ENCODE measurements around the gene GALNT15. TPM values are rescaled to one million over a fixed set of nuclear protein-coding genes. Genes with fewer than 3 reads are reported as not detected.

Gene GALNT15
- total and polyA plus RNA-seq, 2 donors from 2014 or later, result 5.5 to 39.9 TPM

GRCh38 chr3:16183601-16184270 lies 9.3 kb downstream of the GALNT15 start:
- Histone ChIP-seq H3K9ac (ENCODE audit: low read length in 3 of 3) (no peak overlapping the region), H3K27me3 (ENCODE audit: control insufficient read depth, insufficient read depth, low read length) (no peaks in the 10 kb centered on the region), H3K9me3 (ENCODE audit: control insufficient read depth in 2 of 3, insufficient read depth in 1 of 3, low read length in 3 of 3) (no peaks in the 10 kb centered on the region), H3K4me3 (ENCODE audit: low read length in 3 of 3) (no peak overlapping the region), H3K36me3 (ENCODE audit: control insufficient read depth in 2 of 3, insufficient read depth in 3 of 3, low read length in 3 of 3) (no peaks in the 10 kb centered on the region), H3K4me1 (ENCODE audit: control insufficient read depth in 2 of 3, insufficient read depth in 2 of 3, low read depth in 1 of 3, low read length in 3 of 3) (no peaks in the 10 kb centered on the region), H3K27ac (ENCODE audit: low read depth in 2 of 2, low read length in 2 of 2) (no peak overlapping the region)
- TF ChIP-seq CTCF (IDR thresholded peaks at IDR 0.05; ENCODE audit: borderline replicate concordance, extremely low read depth, insufficient read depth), result no peak
- no peak for DNase-seq
- intact Hi-C loops (cut with DNase I), result no loop called here
- FAIRE-seq, result no peak

- intact Hi-C loops (cut with DNase I), result no loop called here
- Histone ChIP-seq H3K36me3 (ENCODE audit: control insufficient read depth in 2 of 3, insufficient read depth in 3 of 3, low read length in 3 of 3) (no peaks in the 10 kb centered on the region), H3K27ac (ENCODE audit: low read depth in 2 of 2, low read length in 2 of 2) (no peak overlapping the region), H3K9me3 (ENCODE audit: control insufficient read depth in 2 of 3, insufficient read depth in 1 of 3, low read length in 3 of 3) (no peaks in the 10 kb centered on the region), H3K4me1 (ENCODE audit: control insufficient read depth in 2 of 3, insufficient read depth in 2 of 3, low read depth in 1 of 3, low read length in 3 of 3) (no peaks in the 10 kb centered on the region), H3K9ac (ENCODE audit: low read length in 3 of 3) (no peak overlapping the region), H3K27me3 (ENCODE audit: control insufficient read depth, insufficient read depth, low read length) (no peaks in the 10 kb centered on the region), H3K4me3 (ENCODE audit: low read length in 3 of 3) (no peak overlapping the region)
- no peak for TF ChIP-seq CTCF (IDR thresholded peaks at IDR 0.05; ENCODE audit: borderline replicate concordance, extremely low read depth, insufficient read depth)
- DNase-seq, result no peak
- FAIRE-seq, result no peak
Observed at GRCh38 chr3:16186086-16186485, 11.6 kb downstream of the GALNT15 start.

- no peaks in the 10 kb centered on the region for H3K36me3 ChIP-seq (ENCODE audit: control insufficient read depth in 2 of 3, insufficient read depth in 3 of 3, low read length in 3 of 3)
- no peak for TF ChIP-seq CTCF (IDR thresholded peaks at IDR 0.05; ENCODE audit: borderline replicate concordance, extremely low read depth, insufficient read depth)
- H3K4me3 ChIP-seq (ENCODE audit: low read length in 3 of 3), result no peak overlapping the region
- FAIRE-seq, result no peak
- H3K9ac ChIP-seq (ENCODE audit: low read length in 3 of 3), result no peak overlapping the region
- H3K4me1 ChIP-seq (ENCODE audit: control insufficient read depth in 2 of 3, insufficient read depth in 2 of 3, low read depth in 1 of 3, low read length in 3 of 3), result no peaks in the 10 kb centered on the region
- DNase-seq, result no peak
- H3K27ac ChIP-seq (ENCODE audit: low read depth in 2 of 2, low read length in 2 of 2), result no peak overlapping the region
- H3K27me3 ChIP-seq (ENCODE audit: control insufficient read depth, insufficient read depth, low read length), result no peaks in the 10 kb centered on the region
- intact Hi-C loops (cut with DNase I), result no loop called here
- no peaks in the 10 kb centered on the region for H3K9me3 ChIP-seq (ENCODE audit: control insufficient read depth in 2 of 3, insufficient read depth in 1 of 3, low read length in 3 of 3)
Observed at GRCh38 chr3:16186565-16186964, 12.1 kb downstream of the GALNT15 start.
